Neural cell (in vitro differentiated cells): ENCODE results near the gene IGFL2. TPM values are rescaled to one million over a fixed set of nuclear protein-coding genes. Genes with fewer than 3 reads are reported as not detected.

Experiments used
- H2AFZ ChIP-seq: fragments of 200-600, 300-800 bp; sonication (generic), shearing (Covaris generic); 2 replicates; pipeline ENCODE4 v1.6.0; 2014; ENCODE audit warnings: low read depth, mild to moderate bottlenecking, antibody characterized with exemption, low read length, moderate library complexity
- H3F3A ChIP-seq: fragments of 200-600 bp; shearing (Covaris generic); 2 replicates; pipeline ENCODE4 v1.6.1; 2016; ENCODE audit warnings: mild to moderate bottlenecking, moderate library complexity, mixed read lengths, antibody characterized with exemption, low read length; ENCODE audit not compliant: insufficient read depth, poor library complexity, severe bottlenecking
- H3K27ac ChIP-seq: fragments of 200-600, 300-800 bp; sonication (generic), shearing (Covaris generic); 2 replicates; pipeline ENCODE4 v1.5.1; 2014; ENCODE audit warnings: mild to moderate bottlenecking, low read length, moderate library complexity
- H3K27me3 ChIP-seq: fragments of 300-800, 200-600 bp; sonication (generic), shearing (Covaris generic); 2 replicates; pipeline ENCODE4 v1.6.0; 2014; ENCODE audit warnings: mild to moderate bottlenecking, low read depth, low read length, moderate library complexity; ENCODE audit not compliant: insufficient read depth
- H3K36me3 ChIP-seq: fragments of 300-800, 200-600 bp; sonication (generic), shearing (Covaris generic); 2 replicates; pipeline ENCODE4 v1.5.1; 2014; ENCODE audit warnings: mild to moderate bottlenecking, antibody characterized with exemption, low read length, moderate library complexity; ENCODE audit not compliant: insufficient read depth
- H3K4me2 ChIP-seq: fragments of 300-800, 200-600 bp; sonication (generic), shearing (Covaris generic); 2 replicates; pipeline ENCODE4 v1.6.0; 2014; ENCODE audit warnings: mild to moderate bottlenecking, low read length
- H3K4me3 ChIP-seq: fragments of 300-800, 200-600 bp; sonication (generic), shearing (Covaris generic); 2 replicates; pipeline ENCODE4 v1.5.1; 2014; ENCODE audit warnings: mild to moderate bottlenecking, low read length, moderate library complexity
- H3K79me2 ChIP-seq: fragments of 200-600 bp; shearing (Covaris generic); replicated peaks from 2 replicates; pipeline ENCODE4 v1.6.0; 2014; ENCODE audit warnings: mild to moderate bottlenecking, low read length, moderate library complexity; ENCODE audit not compliant: insufficient read depth
- H3K9ac ChIP-seq: fragments of 300-800, 200-600 bp; sonication (generic), shearing (Covaris generic); 2 replicates; pipeline ENCODE4 v1.6.1; 2016; ENCODE audit warnings: mild to moderate bottlenecking, low read length, mixed read lengths
- H3K9me2 ChIP-seq: fragments of 200-600 bp; shearing (Covaris generic); 2 replicates; pipeline ENCODE4 v1.6.1; 2016; ENCODE audit warnings: mild to moderate bottlenecking, low read length, mixed read lengths; ENCODE audit not compliant: insufficient read depth
- H3K9me3 ChIP-seq: fragments of 200-600, 300-800 bp; sonication (generic), shearing (Covaris generic); 2 replicates; pipeline ENCODE4 v1.6.1; 2016; ENCODE audit warnings: mild to moderate bottlenecking, mixed run types, low read length, moderate library complexity, mixed read lengths
- H4K20me1 ChIP-seq: fragments of 200-600 bp; shearing (Covaris generic); 2 replicates; pipeline ENCODE4 v1.6.1; 2016; ENCODE audit warnings: mild to moderate bottlenecking, mixed run types; ENCODE audit not compliant: insufficient read depth
- EP300 ChIP-seq: fragments of 450-650 bp; conservative IDR thresholded peaks from 2 replicates; pipeline ENCODE4 v1.6.1; 2014; ENCODE audit warnings: antibody characterized with exemption, mild to moderate bottlenecking, moderate library complexity; ENCODE audit not compliant: poor library complexity, severe bottlenecking
- EZH2 ChIP-seq: fragments of 200-600, 300-800 bp; shearing (Covaris generic), sonication (generic); IDR thresholded peaks from 2 replicates; pipeline ENCODE4 v1.6.1; 2014; ENCODE audit warnings: antibody characterized with exemption, low read length, borderline replicate concordance, mild to moderate bottlenecking; ENCODE audit not compliant: insufficient read depth, poor library complexity, severe bottlenecking
- MXI1 ChIP-seq: fragments of 450-650 bp; conservative IDR thresholded peaks from 2 replicates; pipeline ENCODE4 v1.6.1; 2014; ENCODE audit warnings: antibody characterized with exemption, mild to moderate bottlenecking; ENCODE audit not compliant: poor library complexity, severe bottlenecking
- POLR2AphosphoS5 ChIP-seq: IDR thresholded peaks from 2 replicates; pipeline ENCODE4 v1.6.1; 2012
- RAD21 ChIP-seq: fragments of 450-650 bp; conservative IDR thresholded peaks from 2 replicates; pipeline ENCODE4 v1.6.1; 2014; ENCODE audit warnings: antibody characterized with exemption, mild to moderate bottlenecking, moderate library complexity
- SMC3 ChIP-seq: fragments of 450-650 bp; conservative IDR thresholded peaks from 2 replicates; pipeline ENCODE4 v1.6.1; 2014; ENCODE audit warnings: antibody characterized with exemption, mild to moderate bottlenecking, moderate library complexity; ENCODE audit not compliant: poor library complexity
- TAF1 ChIP-seq: IDR thresholded peaks from 2 replicates; pipeline ENCODE4 v1.6.1; 2012; ENCODE audit warnings: low read depth
- polyA plus RNA-seq: library from polyadenylated mRNA; depleted of rRNA; stranded (reverse); fragments of >200 nt; gene quantifications from 2 replicates; pipeline ENCODE4 v1.2.3, GENCODE V29; 2014
- TF ChIP-seq, protein P1 (sequence below): fragments of 450-650 bp; IDR thresholded peaks from 2 replicates; pipeline ENCODE4 v1.5.1; 2014; ENCODE audit warnings: antibody characterized with exemption, mild to moderate bottlenecking, moderate library complexity; ENCODE audit not compliant: poor library complexity, severe bottlenecking
- TF ChIP-seq, protein P2 (sequence below): IDR thresholded peaks from 2 replicates; pipeline ENCODE4 v1.6.1; 2012; ENCODE audit warnings: borderline replicate concordance

IGFL2 gene
- polyA plus RNA-seq, 1 donor from 2014 or later, result not detected

DNA sequence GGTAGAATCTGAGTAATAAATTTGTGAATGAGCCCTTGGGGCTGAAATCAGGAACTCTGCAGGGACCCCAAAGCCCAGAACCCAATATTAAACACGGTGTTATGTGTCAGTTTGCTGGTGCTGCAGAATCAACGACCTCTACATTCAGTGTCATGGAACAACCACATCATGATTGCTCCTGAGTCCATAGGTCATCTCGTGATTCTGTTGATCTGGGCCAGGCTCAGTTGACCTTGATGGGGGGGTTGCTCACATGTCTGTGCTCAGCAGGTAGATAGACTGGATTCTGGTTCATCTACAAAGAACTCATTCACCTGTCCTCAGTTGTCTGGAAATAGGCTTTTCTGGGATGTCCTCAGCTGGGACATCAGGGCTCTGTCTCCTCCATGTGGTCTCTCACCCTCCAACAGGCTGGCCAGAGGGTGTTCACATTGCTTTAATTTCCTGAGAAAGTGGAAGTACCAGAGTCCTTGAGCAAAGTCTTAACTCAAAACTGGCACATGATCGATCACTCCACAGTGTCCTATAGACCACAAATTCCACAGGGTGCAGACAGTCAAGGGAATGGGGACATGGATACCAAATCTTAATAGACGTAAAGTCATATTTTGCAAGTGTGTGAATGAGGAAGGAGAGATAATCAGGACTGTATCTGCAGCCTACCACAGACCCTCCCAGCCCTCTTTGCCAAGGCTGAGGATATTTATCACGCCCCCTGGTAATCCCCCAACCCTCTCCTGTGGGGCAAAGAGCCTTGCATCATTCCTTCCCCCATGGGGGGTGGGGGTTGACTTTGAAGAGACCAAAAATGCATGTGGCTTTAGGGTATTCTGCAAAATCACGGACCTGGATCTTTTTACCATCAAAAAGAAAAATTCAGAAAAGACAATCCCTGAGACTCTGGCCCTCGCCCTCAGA lies 42.2 kb downstream of the IGFL2 start:
- H3K27ac ChIP-seq, result no peak overlapping the region
- no peaks in the 10 kb centered on the region for H4K20me1 ChIP-seq
- no peak overlapping the region for H3K9ac ChIP-seq
- no peaks in the 10 kb centered on the region for H3K79me2 ChIP-seq
- H3K36me3 ChIP-seq, result no peaks in the 10 kb centered on the region
- no peaks in the 10 kb centered on the region for H3K27me3 ChIP-seq
- no peaks in the 10 kb centered on the region for H3F3A ChIP-seq
- H3K4me2 ChIP-seq, result no peak overlapping the region
- H3K9me3 ChIP-seq, result no peaks in the 10 kb centered on the region
- no peak overlapping the region for H2AFZ ChIP-seq
- no peaks in the 10 kb centered on the region for H3K9me2 ChIP-seq
- TF ChIP-seq EZH2 (no peak), RAD21 (no peak), MXI1 (no peak), EP300 (no peak), POLR2AphosphoS5 (no peak)
- TF ChIP-seq, protein P1, sequence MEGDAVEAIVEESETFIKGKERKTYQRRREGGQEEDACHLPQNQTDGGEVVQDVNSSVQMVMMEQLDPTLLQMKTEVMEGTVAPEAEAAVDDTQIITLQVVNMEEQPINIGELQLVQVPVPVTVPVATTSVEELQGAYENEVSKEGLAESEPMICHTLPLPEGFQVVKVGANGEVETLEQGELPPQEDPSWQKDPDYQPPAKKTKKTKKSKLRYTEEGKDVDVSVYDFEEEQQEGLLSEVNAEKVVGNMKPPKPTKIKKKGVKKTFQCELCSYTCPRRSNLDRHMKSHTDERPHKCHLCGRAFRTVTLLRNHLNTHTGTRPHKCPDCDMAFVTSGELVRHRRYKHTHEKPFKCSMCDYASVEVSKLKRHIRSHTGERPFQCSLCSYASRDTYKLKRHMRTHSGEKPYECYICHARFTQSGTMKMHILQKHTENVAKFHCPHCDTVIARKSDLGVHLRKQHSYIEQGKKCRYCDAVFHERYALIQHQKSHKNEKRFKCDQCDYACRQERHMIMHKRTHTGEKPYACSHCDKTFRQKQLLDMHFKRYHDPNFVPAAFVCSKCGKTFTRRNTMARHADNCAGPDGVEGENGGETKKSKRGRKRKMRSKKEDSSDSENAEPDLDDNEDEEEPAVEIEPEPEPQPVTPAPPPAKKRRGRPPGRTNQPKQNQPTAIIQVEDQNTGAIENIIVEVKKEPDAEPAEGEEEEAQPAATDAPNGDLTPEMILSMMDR, result no peak
- TF ChIP-seq, protein P2, sequence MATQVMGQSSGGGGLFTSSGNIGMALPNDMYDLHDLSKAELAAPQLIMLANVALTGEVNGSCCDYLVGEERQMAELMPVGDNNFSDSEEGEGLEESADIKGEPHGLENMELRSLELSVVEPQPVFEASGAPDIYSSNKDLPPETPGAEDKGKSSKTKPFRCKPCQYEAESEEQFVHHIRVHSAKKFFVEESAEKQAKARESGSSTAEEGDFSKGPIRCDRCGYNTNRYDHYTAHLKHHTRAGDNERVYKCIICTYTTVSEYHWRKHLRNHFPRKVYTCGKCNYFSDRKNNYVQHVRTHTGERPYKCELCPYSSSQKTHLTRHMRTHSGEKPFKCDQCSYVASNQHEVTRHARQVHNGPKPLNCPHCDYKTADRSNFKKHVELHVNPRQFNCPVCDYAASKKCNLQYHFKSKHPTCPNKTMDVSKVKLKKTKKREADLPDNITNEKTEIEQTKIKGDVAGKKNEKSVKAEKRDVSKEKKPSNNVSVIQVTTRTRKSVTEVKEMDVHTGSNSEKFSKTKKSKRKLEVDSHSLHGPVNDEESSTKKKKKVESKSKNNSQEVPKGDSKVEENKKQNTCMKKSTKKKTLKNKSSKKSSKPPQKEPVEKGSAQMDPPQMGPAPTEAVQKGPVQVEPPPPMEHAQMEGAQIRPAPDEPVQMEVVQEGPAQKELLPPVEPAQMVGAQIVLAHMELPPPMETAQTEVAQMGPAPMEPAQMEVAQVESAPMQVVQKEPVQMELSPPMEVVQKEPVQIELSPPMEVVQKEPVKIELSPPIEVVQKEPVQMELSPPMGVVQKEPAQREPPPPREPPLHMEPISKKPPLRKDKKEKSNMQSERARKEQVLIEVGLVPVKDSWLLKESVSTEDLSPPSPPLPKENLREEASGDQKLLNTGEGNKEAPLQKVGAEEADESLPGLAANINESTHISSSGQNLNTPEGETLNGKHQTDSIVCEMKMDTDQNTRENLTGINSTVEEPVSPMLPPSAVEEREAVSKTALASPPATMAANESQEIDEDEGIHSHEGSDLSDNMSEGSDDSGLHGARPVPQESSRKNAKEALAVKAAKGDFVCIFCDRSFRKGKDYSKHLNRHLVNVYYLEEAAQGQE, result no peak
- no peak overlapping the region for H3K4me3 ChIP-seq

DNA sequence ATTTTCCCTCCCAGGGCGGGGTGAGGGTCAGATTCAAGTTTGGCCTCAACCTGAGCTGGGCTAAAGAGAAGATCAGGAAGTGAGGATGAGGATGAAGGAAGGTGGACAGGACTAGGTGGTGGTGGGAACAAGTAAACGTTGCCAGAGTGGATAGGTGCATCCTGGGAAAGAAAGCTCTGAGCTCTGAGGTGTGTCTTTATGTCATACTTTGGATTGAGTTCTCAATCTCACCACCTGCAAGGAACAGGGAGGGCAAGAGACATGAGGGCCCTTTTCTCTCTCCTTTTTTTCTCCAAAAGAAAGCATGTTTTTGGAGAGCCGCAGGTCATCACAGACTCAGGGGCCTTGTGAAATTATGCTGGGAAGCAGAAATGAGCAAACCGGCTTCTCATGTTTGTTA lies 43.3 kb downstream of the IGFL2 start:
- Histone ChIP-seq H3K27ac (no peak overlapping the region), H3K9ac (no peak overlapping the region), H3K36me3 (no peaks in the 10 kb centered on the region), H3F3A (no peaks in the 10 kb centered on the region), H3K4me2 (no peak overlapping the region), H3K27me3 (no peaks in the 10 kb centered on the region), H4K20me1 (no peaks in the 10 kb centered on the region), H3K79me2 (no peaks in the 10 kb centered on the region), H3K9me3 (no peaks in the 10 kb centered on the region), H3K9me2 (no peaks in the 10 kb centered on the region), H2AFZ (no peak overlapping the region), H3K4me3 (no peak overlapping the region)
- TF ChIP-seq EZH2 (no peak), MXI1 (no peak), SMC3 (no peak), RAD21 (no peak), EP300 (no peak), POLR2AphosphoS5 (no peak), TAF1 (no peak)
- TF ChIP-seq, protein P1, result no peak
- TF ChIP-seq, protein P2, result no peak
